ENCODE results near the gene ZCCHC24. TPM values are rescaled to one million over a fixed set of nuclear protein-coding genes. Genes with fewer than 3 reads are reported as not detected.

Gene ZCCHC24
- total RNA-seq, 1 donor from 2014 or later, result 5.9 TPM

- DNase-seq (ENCODE audit: low spot score), result no peak
- peak overlapping the region; percentile 81 for H3K4me2 ChIP-seq
- H3K4me3 Mint-ChIP-seq, result peak overlapping the region; percentile 88
- no peaks in the 10 kb centered on the region for H3K9me3 ChIP-seq (ENCODE audit: low read depth)
- peaks cover 10% of the 10 kb centered on the region for H3F3A ChIP-seq (ENCODE audit: low read depth)
- peaks cover 15% of the 10 kb centered on the region for H4K20me1 ChIP-seq (ENCODE audit: low read depth)
- peaks cover 15% of the 10 kb centered on the region for H3K4me1 ChIP-seq
- peaks cover 2% of the 10 kb centered on the region for H3K27me3 Mint-ChIP-seq (ENCODE audit: insufficient read depth, low read depth)
- no peak overlapping the region for H2AFZ ChIP-seq (replicated peaks)
- H3K36me3 Mint-ChIP-seq, result peaks cover 17% of the 10 kb centered on the region
- no peak for TF ChIP-seq EZH2phosphoT487 (IDR thresholded peaks at IDR 0.05)
- no peak for TF ChIP-seq CTCF (IDR thresholded peaks at IDR 0.05)
- no peaks in the 10 kb centered on the region for H3K36me3 ChIP-seq
- no peak overlapping the region for H3K27ac ChIP-seq
- peaks cover 14% of the 10 kb centered on the region for H3K4me1 Mint-ChIP-seq
- no peaks in the 10 kb centered on the region for H3K27me3 ChIP-seq
- H3K79me2 ChIP-seq (ENCODE audit: low read depth), result no peaks in the 10 kb centered on the region
- no peak overlapping the region for H3K9ac ChIP-seq
- no peaks in the 10 kb centered on the region for H3K9me3 Mint-ChIP-seq
- H3K4me3 ChIP-seq, result no peak overlapping the region
- no peak overlapping the region for H3K27ac Mint-ChIP-seq
Observed at GRCh38 chr10:79348640-79348988, 96.8 kb downstream of the ZCCHC24 start.

- Histone ChIP-seq H3F3A (ENCODE audit: low read depth) (peaks cover 10% of the 10 kb centered on the region), H3K4me3 (peak overlapping the region; percentile 59), H2AFZ (replicated peaks) (peak overlapping the region; percentile 71), H3K27me3 (no peaks in the 10 kb centered on the region), H3K4me2 (peak overlapping the region; percentile 81), H3K27ac (no peak overlapping the region), H3K4me1 (peaks cover 15% of the 10 kb centered on the region), H4K20me1 (ENCODE audit: low read depth) (peaks cover 15% of the 10 kb centered on the region), H3K9me3 (ENCODE audit: low read depth) (no peaks in the 10 kb centered on the region), H3K79me2 (ENCODE audit: low read depth) (no peaks in the 10 kb centered on the region), H3K36me3 (no peaks in the 10 kb centered on the region), H3K9ac (no peak overlapping the region)
- Mint-ChIP-seq H3K27ac (no peak overlapping the region), H3K27me3 (ENCODE audit: insufficient read depth, low read depth) (peaks cover 2% of the 10 kb centered on the region), H3K4me1 (peaks cover 14% of the 10 kb centered on the region), H3K4me3 (peak overlapping the region; percentile 88), H3K36me3 (peaks cover 12% of the 10 kb centered on the region), H3K9me3 (no peaks in the 10 kb centered on the region)
- peak; percentile 29 for DNase-seq (ENCODE audit: low spot score)
- TF ChIP-seq EZH2phosphoT487 (IDR thresholded peaks at IDR 0.05) (no peak), EZH2 (IDR thresholded peaks at IDR 0.05) (no peak), CTCF (IDR thresholded peaks at IDR 0.05) (no peak)
Observed at GRCh38 chr10:79347894-79348639, 97.4 kb downstream of the ZCCHC24 start.

- Histone ChIP-seq H3F3A (ENCODE audit: low read depth) (peaks cover 10% of the 10 kb centered on the region), H3K9ac (no peak within 1 kb of the TSS), H3K4me1 (peaks cover 15% of the 10 kb centered on the region), H3K4me3 (peak within 1 kb of the TSS; percentile 59), H3K79me2 (ENCODE audit: low read depth) (no peaks in the 10 kb centered on the region), H3K27me3 (no peaks in the 10 kb centered on the region), H3K27ac (no peak within 1 kb of the TSS), H3K4me2 (peak within 1 kb of the TSS; percentile 81), H2AFZ (replicated peaks) (peak within 1 kb of the TSS; percentile 71), H3K9me3 (ENCODE audit: low read depth) (no peaks in the 10 kb centered on the region), H4K20me1 (ENCODE audit: low read depth) (peaks cover 15% of the 10 kb centered on the region), H3K36me3 (no peaks in the 10 kb centered on the region)
- Mint-ChIP-seq H3K27me3 (ENCODE audit: insufficient read depth, low read depth) (peaks cover 2% of the 10 kb centered on the region), H3K27ac (no peak within 1 kb of the TSS), H3K4me1 (peaks cover 14% of the 10 kb centered on the region), H3K36me3 (peaks cover 10% of the 10 kb centered on the region), H3K4me3 (peak within 1 kb of the TSS; percentile 88), H3K9me3 (no peaks in the 10 kb centered on the region)
- TF ChIP-seq EZH2 (IDR thresholded peaks at IDR 0.05), result no peak
- TF ChIP-seq CTCF (IDR thresholded peaks at IDR 0.05), result peak; percentile 81
- TF ChIP-seq EZH2phosphoT487 (IDR thresholded peaks at IDR 0.05), result no peak
- DNase-seq (ENCODE audit: low spot score), result peak; percentile 96
Observed at GRCh38 chr10:79347226-79347893, 98.1 kb downstream of the ZCCHC24 start, which contains the start of gene PPIF. TSS of gene PPIF (plus strand) at chr10:79347469. CDS start at chr10:79347549, 80 bp downstream.
